GM18858 (cell line): ENCODE measurements around the gene KIF3C.

Experiments used
- ATAC-seq: cut with Tn5 transposase; IDR thresholded peaks from one replicate; pipeline ENCODE4 v1.9.1; 2021; ENCODE audit not compliant: unreplicated experiment

The KIF3C gene

GRCh38 chr2:25881764-25882163 is 100.5 kb downstream of the KIF3C start:
- no peak for ATAC-seq

- no peak for ATAC-seq
These were observed 103.1 kb downstream of the KIF3C start for GRCh38 chr2:25879133-25879730.

GRCh38 chr2:25878361-25879132 is 103.8 kb downstream of the KIF3C start, which contains the start of gene ASXL2:
TSS of gene ASXL2 (minus strand) at chr2:25878487. CDS start at chr2:25878222, 265 bp downstream.
- ATAC-seq: peak; percentile 82

GRCh38 chr2:25877431-25878360 is 104.6 kb downstream of the KIF3C start:
- peak; percentile 45 for ATAC-seq
